Omental fat pad (tissue), 4 donors: ENCODE measurements around the gene MAPKBP1. TPM values are rescaled to one million over a fixed set of nuclear protein-coding genes. Genes with fewer than 3 reads are reported as not detected.
A peak's percentile ranks its signal among the peaks of the same experiment; 100 is the strongest.
"Not testable (repeated sequence)": the region's sequence is repeated elsewhere in the genome, so short reads cannot be mapped to it uniquely, and the experiment has no call there.

Experiments used
- ATAC-seq: fragments of 150-250 bp; one replicate; pipeline ENCODE4 v1.9.1; 2016; ENCODE audit warnings: mild to moderate bottlenecking, moderate library complexity; ENCODE audit not compliant: low FRiP score
- DNase-seq: peaks from one replicate; pipeline ENCODE4 v3.0.0-alpha.2; 2019; ENCODE audit warnings: low spot score
- total RNA-seq, 4 donors: library from RNA; depleted of rRNA; stranded (reverse); fragments of >200 nt; gene quantifications; one replicate each; pipeline ENCODE4 v1.1.0, GENCODE V29; 2016
- TF ChIP-seq, protein P1 (sequence below), 3 donors: fragments of 450-650 bp; IDR thresholded peaks; one replicate each; pipeline ENCODE4 v1.5.1; 2016 to 2017; ENCODE audit warnings: antibody characterized with exemption in 3 of 3, mild to moderate bottlenecking in 3 of 3, moderate library complexity in 2 of 3

The MAPKBP1 gene
- total RNA-seq, 4 donors from 2014 or later = 13.4 to 24.1 (median 14.4) TPM

DNA sequence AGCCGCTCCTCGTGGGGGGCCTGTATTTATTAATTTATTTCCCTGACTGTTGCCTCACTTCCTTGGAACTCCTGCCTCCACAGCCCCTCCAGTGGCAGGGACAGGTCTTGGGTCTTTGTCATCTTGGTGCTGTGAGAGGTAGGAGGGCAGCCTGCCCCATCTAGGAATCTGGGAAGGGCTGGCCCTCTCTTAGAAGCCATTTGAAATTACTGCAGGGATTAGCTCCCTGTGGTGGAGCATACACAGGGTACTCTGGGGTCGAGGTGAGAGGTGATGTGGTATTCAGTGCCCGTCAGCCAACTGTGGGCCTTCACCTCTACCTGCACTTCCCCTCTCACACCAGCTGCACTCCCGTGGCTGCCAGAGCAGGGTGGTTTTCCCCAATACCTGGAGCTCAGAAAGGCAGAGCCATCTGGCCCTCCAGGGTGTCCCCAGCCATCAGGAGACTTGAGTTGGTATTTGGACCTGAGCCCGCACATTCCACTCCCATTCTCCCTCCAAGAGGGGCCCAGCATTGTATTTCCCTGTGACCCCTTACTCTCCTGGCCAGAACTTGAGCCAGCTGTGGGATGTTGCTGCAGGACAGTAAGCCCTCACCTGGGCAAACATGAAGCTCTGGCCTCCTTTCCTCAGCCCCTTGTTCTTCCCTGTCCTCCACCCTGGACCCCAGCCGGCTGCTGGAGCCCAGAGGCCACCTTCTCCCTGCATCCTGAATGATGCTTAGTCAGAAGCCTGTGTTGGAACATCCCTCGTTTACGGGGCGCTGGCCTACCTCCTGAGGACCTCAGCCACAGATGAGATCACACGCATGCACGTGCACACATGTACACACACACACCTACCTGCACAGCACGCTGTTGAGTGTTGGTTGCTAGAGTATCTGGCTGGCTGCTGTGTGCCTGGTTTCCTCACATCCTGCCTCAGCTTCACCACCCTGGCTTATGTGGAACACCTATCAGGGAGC is 51.6 kb downstream of the MAPKBP1 start:
- no peak for ATAC-seq
- DNase-seq = no peak
- TF ChIP-seq, protein P1, sequence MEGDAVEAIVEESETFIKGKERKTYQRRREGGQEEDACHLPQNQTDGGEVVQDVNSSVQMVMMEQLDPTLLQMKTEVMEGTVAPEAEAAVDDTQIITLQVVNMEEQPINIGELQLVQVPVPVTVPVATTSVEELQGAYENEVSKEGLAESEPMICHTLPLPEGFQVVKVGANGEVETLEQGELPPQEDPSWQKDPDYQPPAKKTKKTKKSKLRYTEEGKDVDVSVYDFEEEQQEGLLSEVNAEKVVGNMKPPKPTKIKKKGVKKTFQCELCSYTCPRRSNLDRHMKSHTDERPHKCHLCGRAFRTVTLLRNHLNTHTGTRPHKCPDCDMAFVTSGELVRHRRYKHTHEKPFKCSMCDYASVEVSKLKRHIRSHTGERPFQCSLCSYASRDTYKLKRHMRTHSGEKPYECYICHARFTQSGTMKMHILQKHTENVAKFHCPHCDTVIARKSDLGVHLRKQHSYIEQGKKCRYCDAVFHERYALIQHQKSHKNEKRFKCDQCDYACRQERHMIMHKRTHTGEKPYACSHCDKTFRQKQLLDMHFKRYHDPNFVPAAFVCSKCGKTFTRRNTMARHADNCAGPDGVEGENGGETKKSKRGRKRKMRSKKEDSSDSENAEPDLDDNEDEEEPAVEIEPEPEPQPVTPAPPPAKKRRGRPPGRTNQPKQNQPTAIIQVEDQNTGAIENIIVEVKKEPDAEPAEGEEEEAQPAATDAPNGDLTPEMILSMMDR (IDR thresholded peaks at IDR 0.05) = no peak

DNA sequence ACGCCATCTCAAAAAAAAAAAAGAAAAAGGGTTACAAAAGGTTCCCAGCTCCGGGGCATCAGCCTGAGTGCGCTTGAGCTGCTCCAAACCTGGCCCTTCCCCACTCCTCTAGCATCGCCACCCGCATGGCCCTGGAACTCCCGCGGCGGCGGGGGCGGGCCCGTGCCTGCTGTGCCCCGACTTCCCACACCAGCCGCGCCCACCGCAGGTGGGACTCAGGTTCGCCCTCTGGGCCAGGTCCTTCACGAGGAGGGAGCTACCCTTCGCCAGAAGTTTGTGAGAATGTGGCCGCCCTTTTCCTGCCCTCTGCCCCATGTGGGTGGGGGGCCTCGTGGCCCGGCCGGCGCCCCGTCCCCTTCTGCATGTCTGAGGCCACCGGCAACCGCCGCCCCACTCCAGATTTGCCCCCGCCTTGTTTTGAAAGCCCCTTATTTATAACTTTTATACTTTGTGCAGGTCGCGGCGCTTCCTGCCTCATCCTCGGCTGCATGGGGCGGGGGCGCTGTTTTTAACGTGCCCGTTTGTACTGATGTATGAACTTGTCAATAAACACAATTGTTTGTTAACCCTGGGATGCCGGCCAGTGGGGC is 53.1 kb downstream of the MAPKBP1 start:
- peak; percentile 5 for ATAC-seq
- TF ChIP-seq, protein P1 (IDR thresholded peaks at IDR 0.05) = no peak
- DNase-seq = no peak

DNA sequence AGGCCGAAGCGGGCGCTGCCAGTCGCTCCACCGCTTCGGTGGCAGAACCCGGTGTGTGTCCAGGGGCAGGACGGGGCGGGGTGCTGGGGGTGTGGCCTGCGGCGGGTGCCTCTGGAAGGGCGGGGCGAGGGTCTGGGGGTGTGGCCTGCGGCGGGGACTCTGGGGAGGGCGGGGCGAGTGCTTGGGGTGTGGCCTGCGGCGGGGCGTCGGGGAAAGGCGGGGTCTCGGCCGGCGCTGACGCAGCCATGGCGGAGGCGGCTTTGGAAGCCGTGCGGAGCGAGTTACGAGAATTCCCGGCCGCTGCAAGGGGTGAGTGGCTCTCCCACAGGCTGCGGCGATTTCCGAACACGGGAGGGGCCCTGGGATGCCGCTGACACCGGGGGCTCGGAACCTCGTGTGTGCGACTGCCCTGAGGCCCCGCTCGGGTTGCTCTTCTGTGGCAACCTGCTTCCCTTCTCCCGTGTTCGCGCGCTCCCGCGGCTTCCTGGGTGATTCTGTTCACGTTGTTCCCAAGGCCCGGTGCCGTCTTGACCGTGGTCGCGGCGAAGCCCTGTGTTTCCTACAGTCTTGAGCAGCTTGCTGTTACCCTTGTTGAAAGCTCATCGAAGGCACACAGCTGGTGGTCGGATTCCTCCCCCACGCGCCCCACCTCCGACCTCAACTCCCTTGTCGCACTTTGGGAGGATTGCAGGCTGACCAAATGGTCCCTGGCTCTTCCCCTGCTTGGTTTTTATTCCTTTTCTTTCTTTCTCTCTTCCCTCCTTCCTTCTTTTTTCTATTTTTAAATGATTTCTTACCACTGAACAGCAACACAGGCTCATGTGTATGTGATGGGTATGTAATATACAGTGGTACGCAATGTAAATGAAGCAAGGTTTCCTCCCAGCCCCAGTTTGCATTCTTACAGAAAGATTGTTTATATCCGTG is 53.9 kb downstream of the MAPKBP1 start, which contains the start of gene JMJD7:
JMJD7 (plus strand) TSS at position 213 of the 927 bp plus-strand sequence; CDS start at position 246, 33 bp downstream.
- TF ChIP-seq, protein P1 (IDR thresholded peaks at IDR 0.05) = no peak
- ATAC-seq (peak; percentile 90), DNase-seq (peak; percentile 84)

DNA sequence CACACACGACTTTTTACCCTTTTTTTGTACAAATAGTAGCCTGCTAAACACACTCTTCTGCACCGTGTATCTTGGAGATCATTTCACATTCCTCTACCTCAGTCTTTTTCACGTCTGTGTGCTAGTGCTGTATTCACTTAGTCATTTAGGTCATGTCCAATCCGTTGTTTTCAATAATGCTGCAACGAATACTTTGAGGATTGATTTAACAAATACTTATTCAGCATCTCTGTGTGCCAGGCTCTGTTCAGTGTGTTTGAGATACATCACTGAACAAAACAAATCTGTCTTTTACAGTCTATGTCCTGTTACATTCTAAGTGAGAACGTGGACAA is 54.5 kb downstream of the MAPKBP1 start:
- TF ChIP-seq, protein P1 (IDR thresholded peaks at IDR 0.05) = no peak
- no peak for ATAC-seq
- no peak for DNase-seq

DNA sequence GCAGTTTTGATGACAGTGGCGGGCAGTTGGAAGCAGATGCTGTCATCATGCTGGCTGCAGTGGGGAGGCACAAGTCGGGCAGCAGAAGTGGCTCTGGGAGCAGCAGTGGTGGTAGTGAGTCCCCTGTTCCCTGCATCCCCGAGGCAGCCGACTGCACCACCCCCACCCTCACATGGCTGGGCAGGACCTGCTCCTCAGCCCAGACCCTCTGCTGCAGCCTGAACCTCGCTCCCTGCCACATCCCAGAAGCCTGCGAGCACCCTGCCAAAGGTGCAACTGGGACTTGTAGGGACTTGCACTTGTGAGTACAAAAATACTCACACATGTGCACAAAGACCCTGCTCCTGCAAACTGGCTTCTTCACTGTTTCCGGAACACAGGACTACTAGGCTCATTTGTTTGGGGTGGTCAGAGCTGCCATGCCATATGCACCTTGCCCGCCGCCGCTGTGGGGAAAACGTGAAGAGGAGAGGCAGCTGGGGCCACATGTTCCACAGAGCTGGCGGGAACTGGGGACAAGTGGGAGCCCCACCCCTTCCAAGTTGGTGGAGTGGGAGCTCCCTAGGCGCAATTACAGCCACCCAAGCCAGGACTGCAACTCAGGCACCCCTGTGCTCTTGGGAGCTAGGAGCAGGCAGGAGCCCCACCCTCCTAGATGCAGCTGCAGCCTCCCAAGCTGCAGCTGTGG is 55.8 kb downstream of the MAPKBP1 start:
- DNase-seq = no peak
- TF ChIP-seq, protein P1 (IDR thresholded peaks at IDR 0.05) = no peak
- ATAC-seq = no peak

DNA sequence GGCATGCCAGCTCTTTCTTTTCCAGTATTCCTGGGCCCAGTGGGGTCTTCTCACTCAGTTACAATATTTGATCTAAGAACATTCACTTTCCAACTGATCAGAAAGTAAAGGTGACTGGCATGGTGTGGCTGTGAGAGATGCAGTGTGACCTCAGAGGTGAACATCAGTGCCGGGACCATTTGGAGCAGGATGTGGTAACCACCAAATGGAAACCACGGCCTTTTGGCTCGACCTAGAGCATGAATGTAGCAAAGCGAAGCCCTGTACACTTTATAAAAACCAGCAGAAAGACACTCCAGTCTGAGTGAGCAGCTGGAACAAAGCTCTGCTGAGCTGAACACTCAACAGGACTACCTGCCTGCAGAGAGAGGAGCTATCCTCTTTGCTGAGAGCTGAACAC is 57.0 kb downstream of the MAPKBP1 start:
- not testable (repeated sequence) for ATAC-seq, DNase-seq
